NCI-H2227 (cell line): ENCODE data around the gene DUSP19.
"Not testable (repeated sequence)": the region's sequence is repeated elsewhere in the genome, so short reads cannot be mapped to it uniquely, and the experiment has no call there.

Experiments used
- DNase-seq: peaks from one replicate; lab custom pipeline; 2025; ENCODE audit not compliant: unreplicated experiment; lab: John Stamatoyannopoulos, UW

DUSP19 gene

DNA sequence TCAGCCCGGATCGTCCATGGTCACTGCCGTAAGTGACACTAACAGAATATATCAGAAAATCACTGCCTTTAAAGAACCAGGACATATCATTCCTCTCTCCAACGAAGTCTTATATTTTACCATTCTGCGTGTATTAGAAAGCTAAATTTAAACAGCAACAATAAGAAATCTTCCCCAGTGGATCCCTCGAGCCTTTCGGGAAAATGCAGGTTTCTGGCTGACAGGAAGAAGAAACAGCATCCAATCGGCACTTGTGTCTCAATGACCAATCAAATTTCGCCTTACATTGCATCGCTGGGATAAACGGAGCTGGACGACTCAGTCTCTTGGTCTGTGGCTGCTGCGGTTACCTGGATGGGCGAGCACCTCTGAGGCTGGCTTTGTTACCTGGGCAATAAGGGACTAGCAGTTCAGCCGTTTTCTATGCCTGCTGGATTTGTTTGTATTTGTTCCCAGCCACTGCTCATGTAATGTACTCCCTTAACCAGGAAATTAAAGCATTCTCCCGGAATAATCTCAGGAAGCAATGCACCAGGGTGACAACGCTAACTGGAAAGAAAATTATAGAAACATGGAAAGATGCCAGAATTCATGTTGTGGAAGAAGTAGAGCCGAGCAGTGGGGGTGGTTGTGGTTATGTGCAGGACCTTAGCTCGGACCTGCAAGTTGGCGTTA lies at the start of gene DUSP19:
Gene DUSP19 (plus strand): TSS at position 284 of the 675 bp plus-strand sequence. CDS start 187 bp downstream, at position 471.
- peak; percentile 98 for DNase-seq

GRCh38 chr2:183029219-183029618 lies 49.3 kb upstream of the DUSP19 start:
- DNase-seq, result no peak

GRCh38 chr2:183031911-183032794 lies 46.4 kb upstream of the DUSP19 start:
- no peak for DNase-seq

DNA sequence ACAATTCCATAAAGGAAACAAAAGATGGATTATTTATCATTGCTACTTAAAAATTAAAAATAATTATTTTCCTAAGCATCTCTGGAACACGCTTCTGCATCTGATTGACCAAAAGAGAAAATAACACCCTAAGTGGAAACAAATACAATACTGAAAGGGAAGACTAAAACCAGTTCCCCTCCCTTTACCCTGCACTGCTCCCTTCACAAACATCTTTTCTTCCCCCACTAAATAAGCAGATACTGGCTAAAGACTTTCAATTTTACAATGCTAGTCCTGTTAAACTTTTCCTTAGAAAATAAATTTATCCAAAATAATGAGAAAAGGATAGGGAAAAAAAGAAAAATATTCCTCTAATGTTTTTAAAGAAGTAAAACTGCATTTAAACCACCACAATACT lies 44.6 kb upstream of the DUSP19 start:
- no peak for DNase-seq

GRCh38 chr2:183034806-183035205 lies 43.7 kb upstream of the DUSP19 start:
- no peak for DNase-seq

DNA sequence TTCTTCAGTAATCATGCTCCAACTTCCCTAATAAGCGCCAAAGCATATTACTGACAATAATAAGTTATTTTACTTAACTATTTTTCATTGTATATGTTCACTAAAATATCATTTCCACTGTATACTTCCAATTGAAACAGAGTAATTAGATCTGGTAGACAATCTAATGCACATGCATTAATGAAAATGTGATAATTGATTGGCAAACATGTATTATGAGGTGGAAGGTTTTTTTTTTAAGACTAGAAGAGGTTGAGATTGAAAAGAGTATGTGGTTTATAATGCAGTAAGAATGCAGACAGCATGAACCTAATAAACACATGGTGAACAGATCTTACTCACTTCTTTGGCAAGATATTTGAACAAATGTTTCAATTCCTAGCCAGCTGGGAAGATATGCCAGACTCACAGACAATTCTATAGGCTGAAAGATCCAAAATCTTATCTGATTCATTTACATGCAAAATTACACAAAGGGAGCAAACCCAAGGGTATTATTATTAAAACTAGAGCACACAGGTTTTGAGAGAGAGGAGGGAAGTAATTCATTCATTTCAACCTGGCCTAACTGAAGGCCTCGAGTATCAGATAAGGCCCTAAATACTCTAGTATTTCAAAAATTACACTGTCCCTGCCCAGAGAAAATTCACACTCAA lies 43.1 kb upstream of the DUSP19 start:
- DNase-seq, result no peak

GRCh38 chr2:183035954-183036669 lies 42.4 kb upstream of the DUSP19 start:
- no peak for DNase-seq

- DNase-seq, result no peak
Measured at GRCh38 chr2:183037074-183037552, 41.4 kb upstream of the DUSP19 start.

GRCh38 chr2:183037553-183038340 lies 40.8 kb upstream of the DUSP19 start:
- peak; percentile 75 for DNase-seq

DNA sequence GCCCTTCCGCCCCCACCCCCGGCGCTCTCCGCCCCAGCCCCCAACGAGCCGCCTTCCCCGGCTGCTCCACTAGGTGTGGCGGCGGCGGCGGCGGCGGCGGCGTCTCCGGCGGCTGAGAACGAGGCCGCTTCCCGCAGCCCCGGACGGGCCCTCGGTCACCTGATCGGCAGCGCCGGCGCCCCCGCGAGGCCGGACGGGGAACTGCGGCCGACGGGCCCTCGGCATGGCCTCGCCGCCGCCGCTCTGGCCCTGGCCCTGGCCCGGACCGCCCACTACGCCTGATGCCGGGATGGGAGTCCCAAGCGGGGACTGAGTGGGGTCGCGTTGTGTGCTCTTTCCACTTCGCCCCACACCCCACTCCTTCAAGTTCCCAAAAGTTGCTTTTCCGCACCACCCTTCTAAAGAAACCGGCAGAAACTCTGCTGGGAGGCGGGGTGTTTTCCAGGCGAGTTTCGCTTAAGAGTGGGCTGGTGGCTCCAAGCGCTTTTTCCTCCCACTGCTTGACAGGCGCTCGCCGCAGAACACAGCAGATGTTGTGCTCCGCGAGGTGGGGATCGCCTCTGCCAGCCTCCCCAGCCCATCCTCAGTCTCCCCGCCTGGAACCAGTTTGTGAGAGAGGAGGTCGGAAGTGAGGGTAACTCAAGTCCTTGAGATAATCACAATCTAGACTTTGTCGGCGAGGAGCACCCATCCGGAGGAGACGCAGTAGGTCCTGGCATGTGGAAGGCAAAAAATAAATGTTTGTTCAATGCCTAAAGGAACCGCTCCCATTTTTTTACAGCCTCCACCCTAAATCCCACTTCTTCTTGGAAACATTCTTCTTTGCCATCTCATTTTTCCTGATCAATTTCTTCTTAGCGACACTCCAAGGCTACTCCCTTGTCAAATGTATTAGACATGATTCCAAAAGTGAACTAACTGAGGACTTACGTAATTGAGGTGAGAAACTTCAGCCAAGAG lies 39.9 kb upstream of the DUSP19 start, which contains the start of gene NCKAP1:
Gene NCKAP1 (minus strand): TSS at position 117 of the 960 bp plus-strand sequence. CDS start 358 bp downstream, outside the sequence.
- peak; percentile 96 for DNase-seq

DNA sequence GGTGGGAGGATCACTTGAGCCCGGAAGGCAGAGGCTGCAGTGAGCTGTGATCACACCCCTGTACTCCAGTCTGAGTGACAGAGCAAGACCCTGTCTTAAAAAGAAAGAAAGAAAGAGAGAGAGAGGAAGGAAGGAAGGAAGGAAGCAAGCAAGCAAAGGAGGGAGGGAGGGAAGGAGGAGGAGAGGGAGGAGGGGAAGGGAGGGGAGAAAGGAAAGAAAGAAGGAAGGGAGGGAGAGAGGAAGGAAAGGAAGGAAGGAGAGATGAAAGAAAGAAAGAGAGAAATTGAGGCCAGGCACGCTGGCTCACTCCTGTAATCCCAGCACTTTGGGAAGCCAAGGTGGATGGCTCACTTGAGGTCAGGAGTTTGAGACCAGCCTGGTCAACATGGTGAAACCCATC lies 37.9 kb upstream of the DUSP19 start:
- DNase-seq, result no peak

DNA sequence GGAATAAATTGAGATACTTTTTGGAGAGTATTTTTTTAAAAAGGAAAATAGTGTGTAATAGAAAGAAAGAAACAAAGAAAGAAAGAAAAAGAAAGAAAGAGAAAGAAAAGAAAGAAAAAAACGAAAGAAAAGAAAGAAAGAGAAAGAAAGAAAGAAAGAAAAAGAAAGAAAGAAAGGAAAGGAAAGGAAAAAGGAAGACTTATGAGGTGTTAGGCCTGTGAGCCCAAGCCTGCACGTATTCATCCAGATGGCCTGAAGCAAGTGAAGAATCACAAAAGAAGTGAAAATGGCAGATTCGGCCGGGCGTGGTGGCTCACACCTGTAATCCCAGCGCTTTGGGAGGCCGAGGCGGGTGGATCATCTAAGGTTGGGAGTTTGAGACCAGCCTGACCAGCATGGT lies 35.0 kb upstream of the DUSP19 start:
- not testable (repeated sequence) for DNase-seq

DNA sequence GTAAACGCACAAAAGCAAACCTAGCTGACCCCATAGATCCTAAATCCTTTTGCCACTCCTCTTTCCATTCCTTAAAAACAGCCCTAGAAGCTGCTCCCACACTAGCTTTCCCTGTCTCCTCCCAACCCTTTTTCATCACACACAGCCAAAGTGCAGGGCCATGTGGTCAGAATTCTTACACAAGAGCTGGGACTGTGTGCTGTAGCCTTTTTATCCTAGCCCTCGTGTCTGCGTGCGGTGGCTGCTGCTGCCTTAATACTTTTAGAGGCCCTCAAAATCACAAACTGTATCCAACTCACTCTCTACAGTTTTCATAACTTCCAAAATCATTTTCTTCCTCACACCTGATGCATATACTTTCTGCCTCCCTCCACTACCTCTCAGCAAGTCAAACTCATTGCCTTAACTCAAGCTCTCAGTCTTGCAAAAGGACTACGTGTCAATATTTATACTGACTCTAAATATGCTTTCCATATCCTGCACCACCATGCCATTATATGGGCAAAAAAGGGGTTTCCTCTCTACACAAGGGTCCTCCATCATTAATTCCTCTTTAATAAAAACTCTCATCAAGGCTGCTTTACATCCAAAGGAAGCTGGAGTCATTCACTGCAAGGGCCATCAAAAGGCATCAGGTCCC lies 30.9 kb upstream of the DUSP19 start:
- DNase-seq, result not testable (repeated sequence)

DNA sequence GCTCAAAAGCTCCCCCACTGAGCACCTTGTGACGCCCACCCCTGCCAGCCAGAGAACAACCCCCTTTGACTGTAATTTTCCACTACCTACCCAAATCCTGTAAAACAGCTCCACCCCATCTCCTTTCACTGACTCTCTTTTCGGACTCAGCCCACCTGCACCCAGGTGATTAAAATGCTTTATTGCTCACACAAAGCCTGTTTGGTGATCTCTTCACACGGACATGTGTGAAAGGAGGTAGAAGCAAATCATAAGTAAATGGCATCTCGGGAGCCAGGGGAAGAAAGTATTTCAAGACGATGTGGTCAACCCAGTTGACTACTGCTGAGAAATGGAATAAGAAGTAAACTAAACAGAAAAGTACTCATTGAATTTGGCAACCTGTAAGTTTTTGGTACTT lies 29.1 kb upstream of the DUSP19 start:
- no peak for DNase-seq

DNA sequence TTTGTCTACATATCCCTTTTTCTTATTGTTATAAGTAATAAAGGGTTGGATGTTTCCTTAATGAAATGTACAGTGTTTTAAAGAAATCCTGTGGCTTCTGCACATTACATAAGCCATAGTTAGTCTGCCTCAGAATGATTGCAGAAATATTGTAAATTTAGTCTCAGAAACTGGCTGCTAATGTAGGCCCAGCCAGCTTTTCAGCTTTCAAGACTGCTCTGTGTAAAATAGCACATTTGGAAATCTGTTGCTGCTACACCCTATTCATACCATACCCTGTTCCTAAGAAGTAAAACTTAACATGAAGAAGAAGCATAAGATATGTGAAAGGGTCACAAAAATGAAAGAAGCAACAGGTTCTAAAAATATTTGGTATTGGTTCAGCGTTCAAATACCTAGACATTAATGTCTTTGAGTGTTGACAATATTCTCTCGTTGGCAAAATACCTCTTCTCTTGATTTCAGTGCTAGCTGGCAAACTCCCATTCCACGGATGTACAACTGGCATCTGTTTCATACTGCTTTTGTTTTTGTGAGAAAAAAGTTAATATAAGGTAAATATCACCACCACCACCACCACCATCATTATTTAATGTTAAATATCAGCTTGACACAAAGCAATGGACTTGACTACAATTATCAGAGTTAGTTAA lies 21.1 kb upstream of the DUSP19 start:
- no peak for DNase-seq

GRCh38 chr2:183059561-183059960 lies 19.0 kb upstream of the DUSP19 start:
- no peak for DNase-seq

GRCh38 chr2:183060571-183061231 lies 17.8 kb upstream of the DUSP19 start:
- DNase-seq, result no peak
